Fibroblast of lung (primary cell): Measurements from ENCODE around the gene ERGIC3. TPM values are rescaled to one million over a fixed set of nuclear protein-coding genes. Genes with fewer than 3 reads are reported as not detected.

ENCODE experiments used
- DNase-seq, 2 donors: peaks; one replicate each; pipeline versions ENCODE4 v3.0.0 to v3.0.0-alpha.2; 2010; ENCODE audit warnings: low read depth in 2 of 2
- H2AFZ ChIP-seq: 2 replicates; pipeline ENCODE4 v1.5.1; 2012; ENCODE audit warnings: low read length, control low read depth, inconsistent platforms
- H3K27ac ChIP-seq: 2 replicates; pipeline ENCODE4 v1.5.1; 2011; ENCODE audit warnings: low read length, control low read depth; ENCODE audit not compliant: insufficient read depth
- H3K27me3 ChIP-seq: 2 replicates; pipeline ENCODE4 v1.5.1; 2011; ENCODE audit warnings: mild to moderate bottlenecking, low read length; ENCODE audit not compliant: control insufficient read depth, insufficient read depth
- H3K36me3 ChIP-seq: 2 replicates; pipeline ENCODE4 v1.5.1; 2011; ENCODE audit warnings: low read length; ENCODE audit not compliant: control insufficient read depth, insufficient read depth
- H3K4me1 ChIP-seq: 2 replicates; pipeline ENCODE4 v1.5.1; 2011; ENCODE audit warnings: low read length; ENCODE audit not compliant: control insufficient read depth, insufficient read depth; ENCODE audit errors: extremely low read depth
- H3K4me2 ChIP-seq: 2 replicates; pipeline ENCODE4 v1.5.1; 2011; ENCODE audit warnings: low read length, control low read depth; ENCODE audit not compliant: insufficient read depth; ENCODE audit errors: extremely low read depth
- H3K4me3 ChIP-seq, 4 experiments: fragments of 200-600 bp in 1 of 4; sonication (generic) in 1 of 4; replicated peaks in 1 of 4; 2 replicates each; pipeline ENCODE4 v1.5.1; 2011 to 2016; ENCODE audit warnings: low read length in 4 of 4, low read depth in 3 of 4, mild to moderate bottlenecking in 3 of 4, control low read depth in 2 of 4, inconsistent platforms in 1 of 4, mixed read lengths in 1 of 4; ENCODE audit not compliant: insufficient read depth in 1 of 4; ENCODE audit errors: control extremely low read depth in 1 of 4
- H3K79me2 ChIP-seq: 2 replicates; pipeline ENCODE4 v1.5.1; 2012; ENCODE audit warnings: mild to moderate bottlenecking, low read length, inconsistent platforms; ENCODE audit not compliant: control insufficient read depth, insufficient read depth
- H3K9ac ChIP-seq: 2 replicates; pipeline ENCODE4 v1.5.1; 2011; ENCODE audit warnings: mild to moderate bottlenecking, low read length, control low read depth; ENCODE audit not compliant: insufficient read depth
- H3K9me3 ChIP-seq: 2 replicates; pipeline ENCODE4 v1.5.1; 2012; ENCODE audit warnings: low read depth, low read length; ENCODE audit not compliant: control insufficient read depth, insufficient read depth
- H4K20me1 ChIP-seq: 2 replicates; pipeline ENCODE4 v1.5.1; 2011; ENCODE audit warnings: low read length; ENCODE audit not compliant: control insufficient read depth, insufficient read depth; ENCODE audit errors: extremely low read depth
- CTCF ChIP-seq, 2 donors: IDR thresholded peaks in 1 of 2; conservative IDR thresholded peaks in 1 of 2; 1 replicate in 1 of 2; 2 replicates in 1 of 2; pipeline ENCODE4 v1.5.1; 2011 to 2012; ENCODE audit warnings: low read length in 2 of 2, control low read depth in 1 of 2, inconsistent platforms in 1 of 2, low read depth in 1 of 2, mild to moderate bottlenecking in 1 of 2
- EZH2 ChIP-seq: IDR thresholded peaks from 2 replicates; pipeline ENCODE4 v1.5.1; 2012; ENCODE audit warnings: low read length, control low read depth, mild to moderate bottlenecking; ENCODE audit errors: missing control alignments
- polyA plus RNA-seq, 2 donors: library from polyadenylated mRNA; depleted of rRNA in 1 of 2; stranded (reverse) in 1 of 2; unstranded in 1 of 2; fragments of >200 nt; gene quantifications; 2 replicates each; pipeline ENCODE4 v1.2.1, GENCODE V29; 2011 to 2012; ENCODE audit warnings: missing spikeins in 1 of 2
- total RNA-seq: library from RNA; depleted of rRNA; stranded (reverse); fragments of >200 nt; gene quantifications from 2 replicates; pipeline ENCODE4 v1.2.1, GENCODE V29; 2014

Gene ERGIC3
- total and polyA plus RNA-seq, 2 donors (not counting 1 experiment from before 2014, with no cell fraction given) = 335 to 355 TPM

- H2AFZ ChIP-seq = no peak overlapping the region
Observed at GRCh38 chr20:35562541-35563110, 20.7 kb downstream of the ERGIC3 start.

GRCh38 chr20:35563834-35564233, 22.0 kb downstream of the ERGIC3 start:
- no peaks in the 10 kb centered on the region for H3K36me3 ChIP-seq
- TF ChIP-seq EZH2 (no peak), CTCF (conservative IDR thresholded peaks at IDR 0.05 in 1 of 2, IDR thresholded peaks at IDR 0.05 in 1 of 2; ENCODE audit: low read depth in 1 of 2, low read length in 2 of 2) (no peak)

More at GRCh38 chr20:35562541-35563110, 20.7 kb downstream of the ERGIC3 start:
- no peaks in the 10 kb centered on the region for H3K79me2 ChIP-seq
- H3K27me3 ChIP-seq = no peaks in the 10 kb centered on the region
- H3K9ac ChIP-seq = no peak overlapping the region
- H3K4me2 ChIP-seq = no peak overlapping the region
- peaks cover 4% of the 10 kb centered on the region for H3K4me1 ChIP-seq
- no peak overlapping the region for H3K4me3 ChIP-seq
- H3K9me3 ChIP-seq = no peaks in the 10 kb centered on the region
- TF ChIP-seq CTCF (conservative IDR thresholded peaks at IDR 0.05 in 1 of 2, IDR thresholded peaks at IDR 0.05 in 1 of 2; ENCODE audit: low read depth in 1 of 2, low read length in 2 of 2) = no peak
- no peak for TF ChIP-seq EZH2
- DNase-seq = no peak
- no peak overlapping the region for H3K27ac ChIP-seq
- peaks cover 3% of the 10 kb centered on the region for H3K36me3 ChIP-seq
- H4K20me1 ChIP-seq = no peaks in the 10 kb centered on the region

DNA sequence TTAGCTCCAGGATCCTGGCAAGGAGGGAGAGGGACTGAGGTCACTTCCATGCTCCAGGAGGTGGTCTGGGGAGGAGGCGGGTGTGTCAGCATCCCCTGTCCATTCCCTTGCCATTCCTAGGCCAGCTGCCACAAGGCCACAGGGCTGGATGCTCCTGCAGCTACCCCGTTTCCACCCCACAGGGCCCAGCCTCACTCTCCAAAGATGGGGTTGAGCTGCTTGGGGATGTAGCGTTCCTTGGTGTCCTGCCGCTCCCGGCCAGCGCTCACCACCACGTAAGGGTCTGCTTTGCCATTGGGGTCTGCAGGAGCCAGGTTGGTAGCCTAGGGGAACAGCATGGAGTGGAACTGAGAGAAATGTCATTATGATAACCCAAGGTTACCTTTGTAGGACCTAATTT, 23.0 kb downstream of the ERGIC3 start:
- DNase-seq = no peak
- H3K9ac ChIP-seq = no peak overlapping the region
- peaks cover 4% of the 10 kb centered on the region for H3K4me1 ChIP-seq
- no peak overlapping the region for H3K4me3 ChIP-seq
- H3K79me2 ChIP-seq = no peaks in the 10 kb centered on the region
- no peak for TF ChIP-seq EZH2
- no peak for TF ChIP-seq CTCF (conservative IDR thresholded peaks at IDR 0.05 in 1 of 2, IDR thresholded peaks at IDR 0.05 in 1 of 2; ENCODE audit: low read depth in 1 of 2, low read length in 2 of 2)
- H3K9me3 ChIP-seq = no peaks in the 10 kb centered on the region
- no peak overlapping the region for H2AFZ ChIP-seq
- H3K4me2 ChIP-seq = no peak overlapping the region
- H3K27me3 ChIP-seq = no peaks in the 10 kb centered on the region
- no peaks in the 10 kb centered on the region for H3K36me3 ChIP-seq
- H4K20me1 ChIP-seq = no peaks in the 10 kb centered on the region
- no peak overlapping the region for H3K27ac ChIP-seq

More at GRCh38 chr20:35563834-35564233, 22.0 kb downstream of the ERGIC3 start:
- Histone ChIP-seq H3K9me3 (no peaks in the 10 kb centered on the region), H3K4me3 (no peak overlapping the region), H3K79me2 (no peaks in the 10 kb centered on the region), H3K27me3 (no peaks in the 10 kb centered on the region), H3K9ac (no peak overlapping the region), H3K4me1 (peaks cover 4% of the 10 kb centered on the region), H4K20me1 (no peaks in the 10 kb centered on the region), H3K27ac (no peak overlapping the region), H2AFZ (no peak overlapping the region), H3K4me2 (no peak overlapping the region)
- no peak for DNase-seq
